K562 (cell line): ENCODE data around the gene ARHGAP9. TPM values are rescaled to one million over a fixed set of nuclear protein-coding genes. Genes with fewer than 3 reads are reported as not detected.
A peak's percentile ranks its signal among the peaks of the same experiment; 100 is the strongest.

Experiments used
- BCOR ChIP-seq: fragments of 450-650 bp; IDR thresholded peaks from 2 replicates; pipeline ENCODE4 v1.6.1; 2016
- BRF1 ChIP-seq: IDR thresholded peaks from 3 replicates; pipeline ENCODE4 v1.6.1; 2011; ENCODE audit warnings: borderline replicate concordance, mild to moderate bottlenecking; ENCODE audit not compliant: insufficient read length; ENCODE audit errors: extremely low read depth
- CBX3 ChIP-seq, 2 experiments: IDR thresholded peaks; 1 replicate in 1 of 2; 2 replicates in 1 of 2; pipeline ENCODE4 v1.6.1; 2012; ENCODE audit warnings: inconsistent platforms in 2 of 2, low read length in 2 of 2, borderline replicate concordance in 1 of 2, control low read depth in 1 of 2
- ELF4 ChIP-seq: fragments of 450-650 bp; formaldehyde crosslinking; IDR thresholded peaks from 2 replicates; pipeline ENCODE4 v1.4.0; 2022; ENCODE audit warnings: missing genetic modification characterization
- MCM3 ChIP-seq: fragments of 450-650 bp; IDR thresholded peaks from 2 replicates; pipeline ENCODE4 v1.6.1; 2016
- MED1 ChIP-seq: sonication (generic); formaldehyde crosslinking; IDR thresholded peaks from 2 replicates; pipeline ENCODE4 v1.8.1; 2023; ENCODE audit warnings: missing genetic modification reagents, borderline replicate concordance
- NCOA1 ChIP-seq: fragments of 450-650 bp; IDR thresholded peaks from 2 replicates; pipeline ENCODE4 v1.6.1; 2016; ENCODE audit warnings: low read depth
- NCOA2 ChIP-seq, 2 experiments: fragments of 450-650 bp; IDR thresholded peaks; 2 replicates each; pipeline ENCODE4 v1.6.1; 2018; ENCODE audit warnings: mild to moderate bottlenecking in 2 of 2, moderate library complexity in 1 of 2; ENCODE audit not compliant: partially characterized antibody in 2 of 2
- NELFE ChIP-seq: IDR thresholded peaks from 2 replicates; pipeline ENCODE4 v1.6.1; 2011; ENCODE audit warnings: mild to moderate bottlenecking; ENCODE audit not compliant: insufficient read depth, insufficient read length
- PCBP1 ChIP-seq: fragments of 200-400 bp; formaldehyde crosslinking; IDR thresholded peaks from 2 replicates; pipeline ENCODE4 v1.6.1; 2018; ENCODE audit warnings: mild to moderate bottlenecking, low read depth, low read length; ENCODE audit not compliant: poor library complexity, severe bottlenecking
- POLR3G ChIP-seq: IDR thresholded peaks from 2 replicates; pipeline ENCODE4 v1.6.1; 2011; ENCODE audit not compliant: insufficient read length, insufficient replicate concordance; ENCODE audit errors: extremely low read depth
- RNF219 ChIP-seq: fragments of 250-450 bp; sonication (Bioruptor Pico); IDR thresholded peaks from 2 replicates; pipeline ENCODE4 v1.5.0; 2022; ENCODE audit warnings: mild to moderate bottlenecking
- SMARCB1 ChIP-seq: IDR thresholded peaks from 2 replicates; pipeline ENCODE4 v1.6.1; 2011; ENCODE audit warnings: improper control_type of control experiment, low read depth; ENCODE audit not compliant: insufficient read length
- SRF ChIP-seq, 2 experiments: fragments of 250-450, 450-650 bp in 1 of 2; sonication (Bioruptor Pico) in 1 of 2; sonication (generic) in 1 of 2; formaldehyde crosslinking; IDR thresholded peaks; 2 replicates each; pipeline versions ENCODE4 v1.5.0 to v1.5.1; 2020 to 2022; ENCODE audit warnings: mild to moderate bottlenecking in 1 of 2, missing genetic modification reagents in 1 of 2
- TAF1 ChIP-seq: IDR thresholded peaks from 2 replicates; pipeline ENCODE4 v1.6.1; 2011; ENCODE audit warnings: mild to moderate bottlenecking, low read length, moderate library complexity; ENCODE audit not compliant: insufficient read depth, control insufficient read depth, severe bottlenecking; ENCODE audit errors: extremely low read depth
- YY1 ChIP-seq, 3 experiments: IDR thresholded peaks; 2 replicates each; pipeline ENCODE4 v1.6.1; 2011; ENCODE audit warnings: low read length in 2 of 3, mild to moderate bottlenecking in 2 of 3, moderate library complexity in 2 of 3, borderline replicate concordance in 1 of 3, control low read depth in 1 of 3, low read depth in 1 of 3; ENCODE audit not compliant: insufficient read depth in 3 of 3, insufficient replicate concordance in 2 of 3, control insufficient read depth in 1 of 3, insufficient read length in 1 of 3; ENCODE audit errors: extremely low read depth in 1 of 3
- ZBTB9 ChIP-seq: fragments of 450-650 bp; formaldehyde crosslinking; IDR thresholded peaks from 2 replicates; pipeline ENCODE4 v1.4.0; 2020; ENCODE audit warnings: mild to moderate bottlenecking, moderate library complexity
- ZFP36 ChIP-seq: fragments of 150-350 bp; IDR thresholded peaks from 2 replicates; pipeline ENCODE4 v1.6.1; 2018; ENCODE audit warnings: low read length, low read depth; ENCODE audit not compliant: partially characterized antibody
- ZFX ChIP-seq: sonication (generic); formaldehyde crosslinking; IDR thresholded peaks from 2 replicates; pipeline ENCODE4 v1.8.0; 2022; ENCODE audit warnings: mild to moderate bottlenecking, missing genetic modification reagents, moderate library complexity
- ZNF24 ChIP-seq: fragments of 450-650 bp; IDR thresholded peaks from 2 replicates; pipeline ENCODE4 v1.6.1; 2016
- ZNF384 ChIP-seq: IDR thresholded peaks from 2 replicates; pipeline ENCODE4 v1.6.1; 2012; ENCODE audit warnings: low read depth, low read length, improper control_type of control experiment
- ZNF395 ChIP-seq: fragments of 200-800 bp; sonication (Bioruptor generic); IDR thresholded peaks from 2 replicates; pipeline ENCODE4 v1.6.1; 2017; ENCODE audit warnings: missing genetic modification characterization, missing compliant biosample characterization
- ZNF589 ChIP-seq: fragments of 200-800 bp; sonication (Bioruptor generic); IDR thresholded peaks from 2 replicates; pipeline ENCODE4 v1.6.1; 2016; ENCODE audit warnings: low read depth, missing genetic modification characterization, missing compliant biosample characterization
- ZNF696 ChIP-seq: fragments of 250-450 bp; sonication (Bioruptor Pico); conservative IDR thresholded peaks from 2 replicates; pipeline ENCODE4 v1.4.0; 2020; ENCODE audit warnings: mild to moderate bottlenecking, moderate library complexity
- polyA plus RNA-seq, 8 experiments: library from polyadenylated mRNA; depleted of rRNA in 4 of 8; stranded (reverse) in 5 of 8; unstranded in 3 of 8; fragments of >200 nt; fragmentation: Nextera tagmentation in 2 of 8; fragmentation: Illumina TruSeq in 1 of 8; extraction: Ambion mirVana in 2 of 8; extraction: Trizol in 1 of 8; gene quantifications; 2 replicates each; pipeline versions ENCODE4 v1.2.1 to v1.2.3, GENCODE V29; 2011 to 2014; ENCODE audit warnings: inconsistent platforms in 1 of 8, missing spikeins in 1 of 8
- total RNA-seq, 7 experiments: library from RNA; depleted of rRNA in 6 of 7; stranded (reverse); fragments of >200 nt in 6 of 7; fragmentation: Illumina TruSeq in 2 of 7; extraction: Trizol in 2 of 7; gene quantifications; 2 replicates each; pipeline versions ENCODE4 v1.2.1 to v1.2.3, GENCODE V29; 2011 to 2021; ENCODE audit warnings: low replicate concordance in 1 of 7

Gene ARHGAP9
- total and polyA plus RNA-seq, 9 of the 15 experiments (the other 6 are each of a cell fraction or from before 2014, with no cell fraction given): 1.5 to 10.2 (median 5.1) TPM

- TF ChIP-seq ZNF384 (peak; percentile 63; the same call in 1 of the 2 replicates), YY1 (IDR thresholded peaks at IDR 0.05; ENCODE audit: borderline replicate concordance in 1 of 3, control insufficient read depth in 1 of 3, extremely low read depth in 1 of 3, insufficient read depth in 3 of 3, insufficient read length in 1 of 3, insufficient replicate concordance in 2 of 3, low read depth in 1 of 3, low read length in 2 of 3) (no peak), ZBTB9 (CRISPR knock-in tag) (no peak), SMARCB1 (no peak), ZNF395 (CRISPR knock-in tag) (no peak), RNF219 (CRISPR knock-in tag) (no peak), TAF1 (peak; percentile 46), ZNF24 (no peak; the same call in 1 of the 2 replicates), BCOR (peak; percentile 84), BRF1 (no peak), ZNF589 (CRISPR knock-in tag) (no peak), POLR3G (no peak), ZFP36 (no peak), ZNF696 (no peak), NCOA1 (no peak), PCBP1 (peak; percentile 80), MED1 (CRISPR knock-in tag) (no peak), ELF4 (no peak), NCOA2 (IDR thresholded peaks at IDR 0.05; ENCODE audit: partially characterized antibody in 2 of 2) (no peak), ZFX (CRISPR knock-in tag) (no peak), CBX3 (IDR thresholded peaks at IDR 0.05; ENCODE audit: borderline replicate concordance in 1 of 2, low read length in 2 of 2) (peak in 1 of 2 experiments; percentile 81; a peak in 2 of 3 replicates), NELFE (no peak), SRF (CRISPR knock-in tag; IDR thresholded peaks at IDR 0.05) (no peak), MCM3 (no peak)
Measured at GRCh38 chr12:57462251-57462911, 17.3 kb downstream of the ARHGAP9 start (continued).
